ENCODE data around the gene TM4SF4.
"Not testable (repeated sequence)": the region's sequence is repeated elsewhere in the genome, so short reads cannot be mapped to it uniquely, and the experiment has no call there.

The TM4SF4 gene

GRCh38 chr3:149442043-149442442 is 32.5 kb upstream of the TM4SF4 start:
- DNase-seq (ENCODE audit: low read depth), result no peak
- Histone ChIP-seq H3K9ac (ENCODE audit: low read length) (no peak overlapping the region), H3K27me3 (replicated peaks; ENCODE audit: control insufficient read depth, insufficient read depth, low read length) (no peaks in the 10 kb centered on the region), H3K4me3 (ENCODE audit: low read length) (no peak overlapping the region), H3K4me1 (ENCODE audit: control insufficient read depth, insufficient read depth, low read length) (peaks cover 29% of the 10 kb centered on the region), H3K9me3 (ENCODE audit: control insufficient read depth, low read length) (no peaks in the 10 kb centered on the region), H3K36me3 (ENCODE audit: control insufficient read depth, insufficient read depth, low read length, severe bottlenecking) (no peaks in the 10 kb centered on the region)

DNA sequence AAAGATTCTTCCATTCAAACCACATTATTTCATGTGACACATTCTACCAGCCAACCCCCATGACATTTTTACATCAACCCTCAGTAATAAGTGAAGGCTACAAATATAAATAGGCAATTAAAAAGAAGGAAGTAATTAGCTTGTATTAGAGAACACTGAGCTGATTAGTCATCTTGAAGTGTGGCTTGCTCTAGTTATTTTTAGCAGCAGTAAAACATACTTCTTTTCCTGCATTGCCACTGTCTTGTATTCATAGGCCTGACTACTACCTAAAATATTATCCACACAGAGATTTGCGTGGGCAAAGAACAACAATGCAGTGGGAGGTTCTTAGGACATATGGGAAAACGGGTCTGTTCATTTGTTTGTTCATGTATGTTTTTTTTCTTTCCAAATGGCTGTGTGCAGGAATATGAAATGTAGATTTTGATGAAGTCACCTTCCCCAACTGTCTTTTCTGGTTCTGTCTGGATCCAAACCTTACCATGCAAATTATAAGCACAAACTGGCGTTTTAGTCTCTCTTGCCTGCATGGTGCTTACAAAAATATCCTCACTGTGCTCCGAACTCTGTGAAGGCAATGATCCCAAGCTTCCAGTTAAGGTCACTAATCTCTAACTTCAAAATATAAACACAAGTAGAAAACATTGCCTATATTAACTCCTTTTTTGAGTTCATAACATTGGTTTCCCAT is 31.5 kb upstream of the TM4SF4 start:
- H3K4me3 ChIP-seq (ENCODE audit: low read length), result no peak overlapping the region
- peaks cover 22% of the 10 kb centered on the region for H3K4me1 ChIP-seq (ENCODE audit: control insufficient read depth, insufficient read depth, low read length)
- H3K36me3 ChIP-seq (ENCODE audit: control insufficient read depth, insufficient read depth, low read length, severe bottlenecking), result no peaks in the 10 kb centered on the region
- peak; percentile 75 for DNase-seq (ENCODE audit: low read depth)
- H3K9ac ChIP-seq (ENCODE audit: low read length), result peak overlapping the region; percentile 34
- H3K27me3 ChIP-seq (replicated peaks; ENCODE audit: control insufficient read depth, insufficient read depth, low read length), result no peaks in the 10 kb centered on the region
- H3K9me3 ChIP-seq (ENCODE audit: control insufficient read depth, low read length), result no peaks in the 10 kb centered on the region

DNA sequence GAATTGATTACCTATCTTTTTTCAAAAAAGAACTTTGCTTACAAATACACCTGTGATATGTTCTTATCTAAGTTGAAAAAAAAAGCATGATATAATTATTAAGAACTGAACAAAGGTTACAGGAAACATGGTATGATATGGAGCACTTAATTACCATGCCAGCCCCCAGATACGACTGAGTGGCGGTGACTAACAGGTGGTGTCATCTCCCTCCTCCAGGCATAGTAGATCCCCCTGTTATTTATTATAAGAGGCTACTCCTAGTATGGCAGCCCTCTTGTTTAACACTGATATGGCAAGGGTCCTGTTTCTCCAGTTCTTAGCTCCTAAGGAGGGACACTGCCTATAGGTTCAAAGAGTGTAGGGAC is 31.0 kb upstream of the TM4SF4 start:
- peak overlapping the region; percentile 34 for H3K9ac ChIP-seq (ENCODE audit: low read length)
- no peak for DNase-seq (ENCODE audit: low read depth)
- H3K4me3 ChIP-seq (ENCODE audit: low read length), result no peak overlapping the region
- no peaks in the 10 kb centered on the region for H3K27me3 ChIP-seq (replicated peaks; ENCODE audit: control insufficient read depth, insufficient read depth, low read length)
- H3K36me3 ChIP-seq (ENCODE audit: control insufficient read depth, insufficient read depth, low read length, severe bottlenecking), result no peaks in the 10 kb centered on the region
- peaks cover 27% of the 10 kb centered on the region for H3K4me1 ChIP-seq (ENCODE audit: control insufficient read depth, insufficient read depth, low read length)
- no peaks in the 10 kb centered on the region for H3K9me3 ChIP-seq (ENCODE audit: control insufficient read depth, low read length)

GRCh38 chr3:149444867-149445266 is 29.6 kb upstream of the TM4SF4 start:
- H3K9ac ChIP-seq (ENCODE audit: low read length); H3K4me3 ChIP-seq (ENCODE audit: low read length); DNase-seq (ENCODE audit: low read depth); H3K36me3 ChIP-seq (ENCODE audit: control insufficient read depth, insufficient read depth, low read length, severe bottlenecking); H3K27me3 ChIP-seq (replicated peaks; ENCODE audit: control insufficient read depth, insufficient read depth, low read length); H3K9me3 ChIP-seq (ENCODE audit: control insufficient read depth, low read length): not testable (repeated sequence)
- peaks cover 36% of the 10 kb centered on the region for H3K4me1 ChIP-seq (ENCODE audit: control insufficient read depth, insufficient read depth, low read length)

- Histone ChIP-seq H3K4me3 (ENCODE audit: low read length) (no peak overlapping the region), H3K9ac (ENCODE audit: low read length) (peak overlapping the region; percentile 44), H3K36me3 (ENCODE audit: control insufficient read depth, insufficient read depth, low read length, severe bottlenecking) (no peaks in the 10 kb centered on the region), H3K27me3 (replicated peaks; ENCODE audit: control insufficient read depth, insufficient read depth, low read length) (no peaks in the 10 kb centered on the region), H3K4me1 (ENCODE audit: control insufficient read depth, insufficient read depth, low read length) (peaks cover 23% of the 10 kb centered on the region), H3K9me3 (ENCODE audit: control insufficient read depth, low read length) (peaks cover 5% of the 10 kb centered on the region)
- DNase-seq (ENCODE audit: low read depth), result peak; percentile 71
These were observed 26.1 kb upstream of the TM4SF4 start for GRCh38 chr3:149448331-149448831.

- no peak overlapping the region for H3K4me3 ChIP-seq (ENCODE audit: low read length)
- H3K9ac ChIP-seq (ENCODE audit: low read length), result peak overlapping the region; percentile 7
- no peak for DNase-seq (ENCODE audit: low read depth)
- no peaks in the 10 kb centered on the region for H3K36me3 ChIP-seq (ENCODE audit: control insufficient read depth, insufficient read depth, low read length, severe bottlenecking)
- no peaks in the 10 kb centered on the region for H3K27me3 ChIP-seq (replicated peaks; ENCODE audit: control insufficient read depth, insufficient read depth, low read length)
- H3K4me1 ChIP-seq (ENCODE audit: control insufficient read depth, insufficient read depth, low read length), result peaks cover 21% of the 10 kb centered on the region
- H3K9me3 ChIP-seq (ENCODE audit: control insufficient read depth, low read length), result peaks cover 5% of the 10 kb centered on the region
These were observed 25.3 kb upstream of the TM4SF4 start for GRCh38 chr3:149449182-149449581.

- H3K27me3 ChIP-seq (replicated peaks; ENCODE audit: control insufficient read depth, insufficient read depth, low read length), result no peaks in the 10 kb centered on the region
- no peak for DNase-seq (ENCODE audit: low read depth)
- no peaks in the 10 kb centered on the region for H3K36me3 ChIP-seq (ENCODE audit: control insufficient read depth, insufficient read depth, low read length, severe bottlenecking)
- H3K9me3 ChIP-seq (ENCODE audit: control insufficient read depth, low read length), result peaks cover 5% of the 10 kb centered on the region
- H3K4me1 ChIP-seq (ENCODE audit: control insufficient read depth, insufficient read depth, low read length), result peaks cover 24% of the 10 kb centered on the region
- no peak overlapping the region for H3K4me3 ChIP-seq (ENCODE audit: low read length)
- no peak overlapping the region for H3K9ac ChIP-seq (ENCODE audit: low read length)
These were observed 24.7 kb upstream of the TM4SF4 start for GRCh38 chr3:149449799-149450198.

DNA sequence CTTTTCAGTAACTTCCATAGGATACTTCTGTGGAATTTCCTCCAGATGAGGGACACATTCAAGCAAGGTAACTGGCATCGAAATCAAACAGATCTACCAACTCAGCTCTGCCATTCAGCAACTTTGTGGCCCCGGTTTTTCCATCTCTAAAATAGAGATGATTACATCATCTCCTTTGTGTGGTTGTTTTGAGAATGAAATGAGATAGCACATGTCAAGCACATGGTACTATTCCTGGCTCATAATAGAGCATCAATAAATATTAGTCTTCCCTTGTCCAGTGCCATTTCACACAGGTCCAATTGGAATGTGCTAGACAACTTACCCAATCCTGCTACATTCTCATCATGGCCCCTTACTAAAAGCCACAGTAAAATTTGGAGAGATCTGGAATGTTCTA is 24.2 kb upstream of the TM4SF4 start:
- H3K4me1 ChIP-seq (ENCODE audit: control insufficient read depth, insufficient read depth, low read length), result peaks cover 29% of the 10 kb centered on the region
- DNase-seq (ENCODE audit: low read depth), result no peak
- no peaks in the 10 kb centered on the region for H3K27me3 ChIP-seq (replicated peaks; ENCODE audit: control insufficient read depth, insufficient read depth, low read length)
- no peaks in the 10 kb centered on the region for H3K36me3 ChIP-seq (ENCODE audit: control insufficient read depth, insufficient read depth, low read length, severe bottlenecking)
- peaks cover 5% of the 10 kb centered on the region for H3K9me3 ChIP-seq (ENCODE audit: control insufficient read depth, low read length)
- no peak overlapping the region for H3K4me3 ChIP-seq (ENCODE audit: low read length)
- no peak overlapping the region for H3K9ac ChIP-seq (ENCODE audit: low read length)

DNA sequence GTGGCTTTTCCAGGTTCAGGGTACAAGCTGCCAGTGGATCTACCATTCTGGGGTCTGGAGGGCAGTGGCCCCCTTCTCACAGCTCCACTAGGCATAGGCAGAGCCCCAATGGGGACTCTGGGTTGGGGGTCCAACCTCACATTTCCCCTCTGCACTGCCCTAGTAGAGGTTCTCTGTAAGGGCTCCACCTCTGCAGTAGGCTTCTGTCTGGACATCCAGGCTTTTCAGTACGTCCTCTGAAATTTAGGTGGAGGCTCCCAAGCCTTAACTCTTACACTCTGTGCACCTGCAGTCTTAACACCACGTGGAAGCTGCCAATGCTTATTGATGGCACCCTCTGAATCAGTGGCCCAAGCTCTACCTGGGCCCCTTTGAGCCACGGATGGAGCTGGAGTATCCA is 22.5 kb upstream of the TM4SF4 start:
- H3K27me3 ChIP-seq (replicated peaks; ENCODE audit: control insufficient read depth, insufficient read depth, low read length), result no peaks in the 10 kb centered on the region
- peaks cover 29% of the 10 kb centered on the region for H3K4me1 ChIP-seq (ENCODE audit: control insufficient read depth, insufficient read depth, low read length)
- H3K4me3 ChIP-seq (ENCODE audit: low read length), result no peak overlapping the region
- H3K9me3 ChIP-seq (ENCODE audit: control insufficient read depth, low read length), result peaks cover 5% of the 10 kb centered on the region
- H3K36me3 ChIP-seq (ENCODE audit: control insufficient read depth, insufficient read depth, low read length, severe bottlenecking), result no peaks in the 10 kb centered on the region
- H3K9ac ChIP-seq (ENCODE audit: low read length), result no peak overlapping the region
- DNase-seq (ENCODE audit: low read depth), result no peak

- Histone ChIP-seq H3K9ac (ENCODE audit: low read length) (no peak overlapping the region), H3K4me3 (ENCODE audit: low read length) (no peak overlapping the region), H3K27me3 (replicated peaks; ENCODE audit: control insufficient read depth, insufficient read depth, low read length) (no peaks in the 10 kb centered on the region), H3K9me3 (ENCODE audit: control insufficient read depth, low read length) (peaks cover 5% of the 10 kb centered on the region), H3K4me1 (ENCODE audit: control insufficient read depth, insufficient read depth, low read length) (peaks cover 24% of the 10 kb centered on the region), H3K36me3 (ENCODE audit: control insufficient read depth, insufficient read depth, low read length, severe bottlenecking) (no peaks in the 10 kb centered on the region)
- DNase-seq (ENCODE audit: low read depth), result no peak
These were observed 21.2 kb upstream of the TM4SF4 start for GRCh38 chr3:149453140-149453805.

DNA sequence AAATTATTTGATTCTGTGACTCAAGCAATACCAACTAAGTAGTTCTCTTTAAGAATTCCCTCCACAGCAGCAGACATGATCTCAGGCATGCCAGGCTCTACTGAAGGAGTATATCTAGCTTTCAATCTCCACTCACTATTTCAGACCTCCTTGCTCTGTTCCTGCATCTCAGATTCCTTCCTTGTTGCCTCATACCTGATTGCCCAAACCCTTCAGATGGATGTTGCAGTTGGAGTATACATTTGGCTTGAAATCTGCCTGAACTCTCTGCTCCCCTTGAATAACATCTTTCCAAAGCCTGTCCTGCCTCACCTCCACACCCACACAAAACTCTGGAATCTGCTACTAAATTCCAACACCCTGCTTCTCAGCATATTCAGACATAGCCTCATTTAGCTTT is 19.8 kb upstream of the TM4SF4 start:
- Histone ChIP-seq H3K27me3 (replicated peaks; ENCODE audit: control insufficient read depth, insufficient read depth, low read length) (no peaks in the 10 kb centered on the region), H3K4me3 (ENCODE audit: low read length) (no peak overlapping the region), H3K9me3 (ENCODE audit: control insufficient read depth, low read length) (peaks cover 5% of the 10 kb centered on the region), H3K9ac (ENCODE audit: low read length) (no peak overlapping the region), H3K4me1 (ENCODE audit: control insufficient read depth, insufficient read depth, low read length) (peaks cover 20% of the 10 kb centered on the region), H3K36me3 (ENCODE audit: control insufficient read depth, insufficient read depth, low read length, severe bottlenecking) (no peaks in the 10 kb centered on the region)
- peak; percentile 88 for DNase-seq (ENCODE audit: low read depth)

Data from adipocyte (in vitro differentiated cells).